HepG2 (cell line): ENCODE data around the gene MYOM1. TPM values are rescaled to one million over a fixed set of nuclear protein-coding genes. Genes with fewer than 3 reads are reported as not detected.

Experiments
- HOXA7 ChIP-seq: sonication (generic); formaldehyde crosslinking; IDR thresholded peaks from 2 replicates; pipeline ENCODE4 v1.8.1; 2022; ENCODE audit warnings: mild to moderate bottlenecking, missing genetic modification reagents, moderate library complexity
- RFX3 ChIP-seq: IDR thresholded peaks from 2 replicates; pipeline ENCODE4 v1.6.1; 2016; ENCODE audit warnings: missing biosample characterization, missing genetic modification reagents
- RORA ChIP-seq: sonication (generic); formaldehyde crosslinking; IDR thresholded peaks from 2 replicates; pipeline ENCODE4 v1.5.0; 2020; ENCODE audit warnings: mild to moderate bottlenecking, missing genetic modification reagents, moderate library complexity
- SP140L ChIP-seq: sonication (generic); formaldehyde crosslinking; IDR thresholded peaks from 2 replicates; pipeline ENCODE4 v1.4.0; 2020; ENCODE audit warnings: missing genetic modification reagents, borderline replicate concordance
- STAG1 ChIP-seq: sonication (generic); formaldehyde crosslinking; IDR thresholded peaks from 2 replicates; pipeline ENCODE4 v1.4.0; 2020; ENCODE audit warnings: missing genetic modification reagents
- TARDBP ChIP-seq: sonication (generic); formaldehyde crosslinking; IDR thresholded peaks from 2 replicates; pipeline ENCODE4 v1.8.0; 2022; ENCODE audit warnings: mild to moderate bottlenecking, missing genetic modification reagents
- ZC3H13 ChIP-seq: sonication (generic); formaldehyde crosslinking; IDR thresholded peaks from 2 replicates; pipeline ENCODE4 v1.8.1; 2023; ENCODE audit warnings: mild to moderate bottlenecking, missing genetic modification reagents, moderate library complexity
- ZFP62 ChIP-seq: sonication (generic); formaldehyde crosslinking; IDR thresholded peaks from 2 replicates; pipeline ENCODE4 v1.4.0; 2020; ENCODE audit warnings: missing genetic modification reagents
- ZFYVE20 ChIP-seq: sonication (generic); formaldehyde crosslinking; IDR thresholded peaks from 2 replicates; pipeline ENCODE4 v1.8.0; 2023; ENCODE audit warnings: low read depth, mild to moderate bottlenecking, moderate library complexity, missing genetic modification reagents, borderline replicate concordance
- ZNF350 ChIP-seq: sonication (generic); formaldehyde crosslinking; IDR thresholded peaks from 2 replicates; pipeline ENCODE4 v1.4.0; 2020; ENCODE audit warnings: mild to moderate bottlenecking, low read depth, missing genetic modification reagents, borderline replicate concordance
- ZNF552 ChIP-seq: sonication (generic); formaldehyde crosslinking; IDR thresholded peaks from 2 replicates; pipeline ENCODE4 v1.9.0; 2022; ENCODE audit warnings: missing genetic modification reagents, mild to moderate bottlenecking, borderline replicate concordance
- ZNF576 ChIP-seq: sonication (generic); formaldehyde crosslinking; IDR thresholded peaks from 2 replicates; pipeline ENCODE4 v1.4.0; 2020; ENCODE audit warnings: mild to moderate bottlenecking, missing genetic modification reagents
- ZNF589 ChIP-seq: sonication (generic); formaldehyde crosslinking; conservative IDR thresholded peaks from 2 replicates; pipeline ENCODE4 v1.8.0; 2022; ENCODE audit warnings: mild to moderate bottlenecking, moderate library complexity, missing genetic modification reagents
- ZNF776 ChIP-seq: sonication (generic); formaldehyde crosslinking; IDR thresholded peaks from 2 replicates; pipeline ENCODE4 v1.4.0; 2020; ENCODE audit warnings: mild to moderate bottlenecking, missing genetic modification reagents
- ZSCAN9 ChIP-seq: IDR thresholded peaks from 2 replicates; pipeline ENCODE4 v1.6.1; 2016; ENCODE audit warnings: borderline replicate concordance
- polyA plus RNA-seq, 8 experiments: library from polyadenylated mRNA; depleted of rRNA in 3 of 8; stranded (reverse) in 7 of 8; unstranded in 1 of 8; fragments of >200 nt; fragmentation: Illumina TruSeq in 4 of 8; extraction: Trizol in 4 of 8; gene quantifications; 2 replicates each; pipeline versions ENCODE4 v1.2.1 to v1.2.3, GENCODE V29; 2011 to 2016; ENCODE audit warnings: low read depth in 4 of 8, missing spikeins in 1 of 8, mixed read lengths in 1 of 8; ENCODE audit not compliant: insufficient read depth in 1 of 8
- total RNA-seq, 5 experiments: library from RNA; depleted of rRNA; stranded (reverse); fragments of >200 nt; fragmentation: Illumina TruSeq; extraction: Trizol; gene quantifications; 2 replicates each; pipeline ENCODE4 v1.2.3, GENCODE V29; 2016; ENCODE audit warnings: low read depth in 1 of 5
- TF ChIP-seq, protein P1 (sequence below): sonication (generic); formaldehyde crosslinking; IDR thresholded peaks from 2 replicates; pipeline ENCODE4 v1.5.0; 2020; ENCODE audit warnings: missing genetic modification reagents
- TF ChIP-seq, protein P2 (sequence below): sonication (generic); formaldehyde crosslinking; IDR thresholded peaks from 2 replicates; pipeline ENCODE4 v1.4.0; 2020; ENCODE audit warnings: missing genetic modification reagents
- TF ChIP-seq, protein P3 (sequence below): sonication (generic); formaldehyde crosslinking; IDR thresholded peaks from 2 replicates; pipeline ENCODE4 v1.5.0; 2020; ENCODE audit warnings: mild to moderate bottlenecking, missing genetic modification reagents, borderline replicate concordance
- TF ChIP-seq, protein P4 (sequence below): sonication (generic); formaldehyde crosslinking; IDR thresholded peaks from 2 replicates; pipeline ENCODE4 v1.4.0; 2020; ENCODE audit warnings: missing genetic modification reagents

Gene MYOM1
- total and polyA plus RNA-seq, 2 of the 13 experiments (the other 11 are each of a cell fraction or from before 2014, with no cell fraction given), result 0.46 to 0.98 TPM

DNA sequence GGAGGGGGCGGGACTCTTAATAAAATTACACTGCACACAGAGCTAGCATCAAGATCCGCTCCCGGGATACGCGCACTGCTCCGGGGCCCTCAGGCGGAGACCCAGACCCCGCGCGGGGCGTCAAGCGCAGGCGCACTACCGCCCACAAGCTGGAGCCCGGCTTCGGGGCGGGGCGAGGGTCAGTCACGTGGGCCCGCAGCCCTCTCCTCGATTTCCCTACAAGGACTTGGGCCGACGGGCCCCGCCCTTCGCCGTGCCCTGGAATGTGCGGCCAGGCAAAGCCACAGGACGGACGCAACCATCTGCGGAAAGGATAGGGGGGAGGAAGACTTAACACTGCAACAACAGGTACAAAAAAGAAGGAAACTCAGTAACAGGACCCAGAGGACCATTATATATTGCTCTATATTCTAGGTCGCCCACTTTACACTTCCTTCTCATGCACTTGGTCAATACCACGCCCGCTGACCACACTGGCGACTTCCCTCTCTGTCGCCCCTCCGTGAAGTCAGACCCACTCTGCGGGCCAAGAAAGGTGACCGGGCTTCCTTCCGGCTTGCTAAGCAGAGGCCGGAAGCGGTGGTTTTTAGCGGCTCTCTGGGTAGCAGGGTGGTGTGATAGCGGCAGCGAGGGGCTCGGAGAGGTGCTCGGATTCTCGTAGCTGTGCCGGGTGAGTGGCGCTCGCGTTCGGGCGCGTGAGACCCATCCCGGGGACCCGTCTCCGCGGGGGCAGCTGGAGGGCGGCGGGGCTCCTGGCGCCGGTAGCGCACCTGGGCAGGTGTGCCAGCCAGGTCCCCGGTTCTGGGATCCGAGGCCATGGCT, 27.7 kb upstream of the MYOM1 start, which contains the start of gene MYL12A (continued):
- TF ChIP-seq, protein P1, sequence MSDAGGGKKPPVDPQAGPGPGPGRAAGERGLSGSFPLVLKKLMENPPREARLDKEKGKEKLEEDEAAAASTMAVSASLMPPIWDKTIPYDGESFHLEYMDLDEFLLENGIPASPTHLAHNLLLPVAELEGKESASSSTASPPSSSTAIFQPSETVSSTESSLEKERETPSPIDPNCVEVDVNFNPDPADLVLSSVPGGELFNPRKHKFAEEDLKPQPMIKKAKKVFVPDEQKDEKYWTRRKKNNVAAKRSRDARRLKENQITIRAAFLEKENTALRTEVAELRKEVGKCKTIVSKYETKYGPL (CRISPR knock-in tag), result no peak
- TF ChIP-seq, protein P2, sequence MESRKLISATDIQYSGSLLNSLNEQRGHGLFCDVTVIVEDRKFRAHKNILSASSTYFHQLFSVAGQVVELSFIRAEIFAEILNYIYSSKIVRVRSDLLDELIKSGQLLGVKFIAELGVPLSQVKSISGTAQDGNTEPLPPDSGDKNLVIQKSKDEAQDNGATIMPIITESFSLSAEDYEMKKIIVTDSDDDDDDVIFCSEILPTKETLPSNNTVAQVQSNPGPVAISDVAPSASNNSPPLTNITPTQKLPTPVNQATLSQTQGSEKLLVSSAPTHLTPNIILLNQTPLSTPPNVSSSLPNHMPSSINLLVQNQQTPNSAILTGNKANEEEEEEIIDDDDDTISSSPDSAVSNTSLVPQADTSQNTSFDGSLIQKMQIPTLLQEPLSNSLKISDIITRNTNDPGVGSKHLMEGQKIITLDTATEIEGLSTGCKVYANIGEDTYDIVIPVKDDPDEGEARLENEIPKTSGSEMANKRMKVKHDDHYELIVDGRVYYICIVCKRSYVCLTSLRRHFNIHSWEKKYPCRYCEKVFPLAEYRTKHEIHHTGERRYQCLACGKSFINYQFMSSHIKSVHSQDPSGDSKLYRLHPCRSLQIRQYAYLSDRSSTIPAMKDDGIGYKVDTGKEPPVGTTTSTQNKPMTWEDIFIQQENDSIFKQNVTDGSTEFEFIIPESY, result peak; percentile 31; the same call in 1 of the 2 replicates
- TF ChIP-seq ZNF350 (CRISPR knock-in tag), result 0 out of 2 replicates have a peak, but pooled peaks have one; percentile 30
- no peak for TF ChIP-seq RORA (CRISPR knock-in tag)
- peak; percentile 69; the same call in 1 of the 2 replicates for TF ChIP-seq ZNF589 (CRISPR knock-in tag)
- no peak for TF ChIP-seq STAG1 (CRISPR knock-in tag)
- TF ChIP-seq ZFP62 (CRISPR knock-in tag), result no peak
- TF ChIP-seq ZNF576 (CRISPR knock-in tag), result no peak
- peak; percentile 91 for TF ChIP-seq TARDBP (CRISPR knock-in tag)
- TF ChIP-seq ZC3H13 (CRISPR knock-in tag), result peak; percentile 79; the same call in 1 of the 2 replicates
- TF ChIP-seq ZFYVE20 (CRISPR knock-in tag), result no peak
- no peak for TF ChIP-seq HOXA7
- 0 out of 2 replicates have a peak, but pooled peaks have one; percentile 17 for TF ChIP-seq ZSCAN9
- TF ChIP-seq, protein P3, sequence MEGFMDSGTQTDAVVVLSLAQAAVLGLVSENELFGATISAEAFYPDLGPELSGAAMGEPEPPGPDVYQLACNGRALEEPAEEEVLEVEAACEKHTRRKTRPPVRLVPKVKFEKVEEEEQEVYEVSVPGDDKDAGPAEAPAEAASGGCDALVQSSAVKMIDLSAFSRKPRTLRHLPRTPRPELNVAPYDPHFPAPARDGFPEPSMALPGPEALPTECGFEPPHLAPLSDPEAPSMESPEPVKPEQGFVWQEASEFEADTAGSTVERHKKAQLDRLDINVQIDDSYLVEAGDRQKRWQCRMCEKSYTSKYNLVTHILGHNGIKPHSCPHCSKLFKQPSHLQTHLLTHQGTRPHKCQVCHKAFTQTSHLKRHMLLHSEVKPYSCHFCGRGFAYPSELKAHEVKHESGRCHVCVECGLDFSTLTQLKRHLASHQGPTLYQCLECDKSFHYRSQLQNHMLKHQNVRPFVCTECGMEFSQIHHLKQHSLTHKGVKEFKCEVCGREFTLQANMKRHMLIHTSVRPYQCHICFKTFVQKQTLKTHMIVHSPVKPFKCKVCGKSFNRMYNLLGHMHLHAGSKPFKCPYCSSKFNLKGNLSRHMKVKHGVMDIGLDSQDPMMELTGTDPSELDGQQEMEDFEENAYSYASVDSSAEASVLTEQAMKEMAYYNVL, result 0 out of 2 replicates have a peak, but pooled peaks have one; percentile 12
- TF ChIP-seq SP140L (CRISPR knock-in tag), result no peak
- no peak; the same call in 1 of the 2 replicates for TF ChIP-seq ZNF552 (CRISPR knock-in tag)
- TF ChIP-seq, protein P4, sequence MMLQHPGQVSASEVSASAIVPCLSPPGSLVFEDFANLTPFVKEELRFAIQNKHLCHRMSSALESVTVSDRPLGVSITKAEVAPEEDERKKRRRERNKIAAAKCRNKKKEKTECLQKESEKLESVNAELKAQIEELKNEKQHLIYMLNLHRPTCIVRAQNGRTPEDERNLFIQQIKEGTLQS, result no peak
- TF ChIP-seq RFX3 (CRISPR knock-in tag), result no peak
- TF ChIP-seq ZNF776, result 0 out of 2 replicates have a peak, but pooled peaks have one; percentile 35
